Esophagus muscularis mucosa (tissue), 4 donors: ENCODE results near the gene HCFC1. TPM values are rescaled to one million over a fixed set of nuclear protein-coding genes. Genes with fewer than 3 reads are reported as not detected.
A peak's percentile ranks its signal among the peaks of the same experiment; 100 is the strongest.

Experiments used
- DNase-seq: peaks from one replicate; pipeline ENCODE4 v3.0.0-alpha.2; 2017; ENCODE audit errors: extremely low spot score
- H3K27ac ChIP-seq, 4 donors: fragments of 200-600 bp; sonication (generic); replicated peaks in 1 of 4; 1 replicate in 3 of 4; 2 replicates in 1 of 4; pipeline ENCODE4 v1.5.1; 2016 to 2019; ENCODE audit warnings: mild to moderate bottlenecking in 1 of 4
- H3K27me3 ChIP-seq, 4 donors: fragments of 200-600 bp; sonication (generic); one replicate each; pipeline versions ENCODE4 v1.5.1 to v1.6.0; 2016 to 2019
- H3K36me3 ChIP-seq, 4 donors: fragments of 200-600 bp; sonication (generic); one replicate each; pipeline ENCODE4 v1.5.1; 2016 to 2019
- H3K4me1 ChIP-seq, 4 donors: fragments of 200-600 bp; sonication (generic); one replicate each; pipeline ENCODE4 v1.5.1; 2016 to 2019
- H3K4me3 ChIP-seq, 4 donors: fragments of 200-600 bp; sonication (generic); 1 replicate in 2 of 4; 2 replicates in 2 of 4; pipeline ENCODE4 v1.5.1; 2016 to 2019; ENCODE audit warnings: mild to moderate bottlenecking in 4 of 4, moderate library complexity in 1 of 4
- H3K9me3 ChIP-seq, 4 donors: fragments of 200-600 bp; sonication (generic); 1 replicate in 3 of 4; 2 replicates in 1 of 4; pipeline ENCODE4 v1.5.1; 2016 to 2019
- EP300 ChIP-seq: sonication (generic); formaldehyde crosslinking; IDR thresholded peaks from one replicate; pipeline ENCODE4 v1.6.1; 2017; ENCODE audit warnings: antibody characterized with exemption
- POLR2A ChIP-seq: fragments of 450-650 bp; IDR thresholded peaks from one replicate; pipeline ENCODE4 v1.6.1; 2017; ENCODE audit warnings: antibody characterized with exemption, moderate library complexity, mild to moderate bottlenecking, low read depth
- POLR2AphosphoS5 ChIP-seq, 2 donors: sonication (generic); formaldehyde crosslinking; IDR thresholded peaks; one replicate each; pipeline ENCODE4 v1.6.1; 2017; ENCODE audit warnings: antibody characterized with exemption in 2 of 2
- WGBS: methylation state at CpG from one replicate; pipeline ENCODE4 v1.1.5; 2018; 5-methylcytosine and 5-hydroxymethylcytosine counted together
- intact Hi-C: fragments of 100-400 bp; cut with DNase I; formaldehyde crosslinking; loops from one replicate; pipeline ENCODE4 v1.15.1; 2023
- total RNA-seq, 4 donors: library from RNA; depleted of rRNA; stranded (reverse); fragments of >200 nt; gene quantifications; one replicate each; pipeline versions ENCODE4 v1.1.0 to v1.2.1, GENCODE V29; 2016
- TF ChIP-seq, protein P1 (sequence below), 3 experiments: fragments of 200-600 bp in 2 of 3; fragments of 450-650 bp in 1 of 3; sonication (generic) in 2 of 3; IDR thresholded peaks; one replicate each; pipeline ENCODE4 v1.5.1; 2017 to 2019; ENCODE audit warnings: antibody characterized with exemption in 3 of 3, mild to moderate bottlenecking in 2 of 3, moderate library complexity in 1 of 3

HCFC1 gene
- total RNA-seq, 4 donors from 2014 or later: 50.7 to 102 (median 60.8) TPM

DNA sequence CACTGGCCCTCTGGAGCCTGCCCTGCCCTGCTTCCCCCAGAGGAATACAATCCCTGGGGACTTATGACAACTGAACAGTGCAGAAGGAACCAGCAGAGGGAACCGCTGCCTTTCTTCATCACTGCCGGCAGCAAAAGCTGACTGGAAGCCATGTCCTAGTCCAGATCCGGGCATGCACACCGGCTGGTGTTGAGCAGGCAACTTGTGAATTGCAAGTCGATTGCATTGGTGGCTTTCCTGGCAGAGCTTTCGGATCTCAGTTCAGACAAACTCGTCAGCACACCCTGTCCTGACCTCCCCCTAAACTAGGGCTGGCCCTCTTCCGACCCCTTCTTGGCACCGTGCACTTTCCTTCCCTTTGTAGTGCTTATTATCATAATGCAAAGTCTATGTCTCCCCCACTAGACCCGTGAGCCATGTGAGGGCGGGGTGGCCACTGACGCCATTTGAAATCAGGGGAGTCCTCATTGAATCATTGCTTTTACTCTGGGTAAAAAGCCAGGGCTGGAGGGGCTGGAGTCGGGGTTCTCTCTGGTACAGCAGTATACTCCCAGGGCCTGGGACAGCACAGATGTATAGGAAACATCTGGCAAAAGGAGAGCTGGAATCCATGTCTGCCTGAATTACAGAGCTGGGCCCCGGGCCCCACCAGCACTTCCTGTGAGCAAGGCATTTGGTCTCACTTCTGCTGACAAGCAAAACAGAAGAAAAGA lies 47.3 kb downstream of the HCFC1 start:
- peak overlapping the region in 3 of 4 donors; percentile 16 to 59 (median 41) for H3K27ac ChIP-seq
- no peak for TF ChIP-seq EP300
- no peak for TF ChIP-seq POLR2A
- TF ChIP-seq POLR2AphosphoS5 (IDR thresholded peaks at IDR 0.05): peak; percentile 19 to 44
- TF ChIP-seq, protein P1, sequence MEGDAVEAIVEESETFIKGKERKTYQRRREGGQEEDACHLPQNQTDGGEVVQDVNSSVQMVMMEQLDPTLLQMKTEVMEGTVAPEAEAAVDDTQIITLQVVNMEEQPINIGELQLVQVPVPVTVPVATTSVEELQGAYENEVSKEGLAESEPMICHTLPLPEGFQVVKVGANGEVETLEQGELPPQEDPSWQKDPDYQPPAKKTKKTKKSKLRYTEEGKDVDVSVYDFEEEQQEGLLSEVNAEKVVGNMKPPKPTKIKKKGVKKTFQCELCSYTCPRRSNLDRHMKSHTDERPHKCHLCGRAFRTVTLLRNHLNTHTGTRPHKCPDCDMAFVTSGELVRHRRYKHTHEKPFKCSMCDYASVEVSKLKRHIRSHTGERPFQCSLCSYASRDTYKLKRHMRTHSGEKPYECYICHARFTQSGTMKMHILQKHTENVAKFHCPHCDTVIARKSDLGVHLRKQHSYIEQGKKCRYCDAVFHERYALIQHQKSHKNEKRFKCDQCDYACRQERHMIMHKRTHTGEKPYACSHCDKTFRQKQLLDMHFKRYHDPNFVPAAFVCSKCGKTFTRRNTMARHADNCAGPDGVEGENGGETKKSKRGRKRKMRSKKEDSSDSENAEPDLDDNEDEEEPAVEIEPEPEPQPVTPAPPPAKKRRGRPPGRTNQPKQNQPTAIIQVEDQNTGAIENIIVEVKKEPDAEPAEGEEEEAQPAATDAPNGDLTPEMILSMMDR (IDR thresholded peaks at IDR 0.05): peak in 2 of 3 experiments; percentile 11 to 18
- H3K9me3 ChIP-seq: no peaks in the 10 kb centered on the region
- DNase-seq: no peak
- H3K4me3 ChIP-seq: peak overlapping the region in 1 of 4 donors; percentile 69
- H3K36me3 ChIP-seq: peaks cover 0 to 2% (median 0%) of the 10 kb centered on the region in 4 donors
- H3K27me3 ChIP-seq: no peaks in the 10 kb centered on the region
- H3K4me1 ChIP-seq: peaks cover 47 to 81% (median 71%) of the 10 kb centered on the region in 4 donors
- 43% methylated on average over 10 of the region's 14 CpGs for WGBS
- intact Hi-C loops: no loop called here

DNA sequence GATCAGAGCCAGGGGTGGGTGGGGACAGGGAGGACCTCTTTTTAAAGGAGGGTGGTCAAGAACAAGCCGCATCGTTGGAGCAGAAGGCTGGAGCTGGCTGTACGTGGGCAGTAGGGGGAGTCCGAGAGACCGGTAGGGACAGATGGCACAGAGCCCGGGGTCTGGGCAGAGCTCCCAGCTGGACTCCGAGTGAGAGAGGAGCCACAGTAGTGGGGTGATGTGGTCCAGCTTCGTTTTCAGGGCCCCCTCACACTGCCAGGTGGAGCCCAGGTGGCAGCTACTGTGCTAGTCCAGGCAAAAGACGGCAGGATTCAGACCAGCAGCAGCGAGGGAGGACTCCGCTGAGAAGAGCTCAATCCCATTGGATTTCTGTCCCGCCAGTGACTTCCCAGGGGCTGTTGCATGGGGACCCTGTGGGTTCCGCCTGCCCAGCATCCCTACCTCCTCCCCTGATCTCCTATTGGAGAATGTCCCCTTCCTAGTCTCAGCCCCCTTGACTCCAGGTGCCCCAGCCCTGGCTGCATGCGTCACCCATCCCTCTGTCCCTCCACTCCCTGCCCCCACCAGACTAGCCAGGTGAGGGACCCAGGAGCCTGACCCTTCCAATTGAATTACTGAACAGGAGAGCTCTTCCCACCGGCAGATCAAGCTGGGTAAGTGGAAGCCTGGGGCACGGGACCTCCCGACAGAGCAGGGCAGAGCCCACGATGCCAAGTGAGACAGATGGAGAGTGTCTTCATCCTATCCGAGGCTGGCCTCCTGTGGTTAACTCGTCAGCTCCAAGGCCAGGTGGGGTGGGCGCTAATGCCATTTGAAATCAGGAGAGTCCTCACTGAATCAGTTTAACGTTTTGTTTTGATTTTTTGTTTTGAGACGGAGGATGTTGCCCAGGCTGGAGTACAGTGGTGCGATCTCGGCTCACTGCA lies 48.4 kb downstream of the HCFC1 start:
- TF ChIP-seq, protein P1 (IDR thresholded peaks at IDR 0.05): peak; percentile 36 to 65 (median 42)
- TF ChIP-seq POLR2AphosphoS5 (IDR thresholded peaks at IDR 0.05): peak in 1 of 2 donors; percentile 47
- no peak for TF ChIP-seq POLR2A
- TF ChIP-seq EP300: no peak
- no peak for DNase-seq
- 62% methylated on average over 14 of the region's 25 CpGs for WGBS
- Histone ChIP-seq H3K4me1 (peaks cover 38 to 73% (median 62%) of the 10 kb centered on the region in 4 donors), H3K4me3 (no peak overlapping the region), H3K36me3 (no peaks in the 10 kb centered on the region), H3K27me3 (no peaks in the 10 kb centered on the region), H3K9me3 (no peaks in the 10 kb centered on the region), H3K27ac (peak overlapping the region in 2 of 4 donors; percentile 16 to 30)
- intact Hi-C loops: no loop called here

DNA sequence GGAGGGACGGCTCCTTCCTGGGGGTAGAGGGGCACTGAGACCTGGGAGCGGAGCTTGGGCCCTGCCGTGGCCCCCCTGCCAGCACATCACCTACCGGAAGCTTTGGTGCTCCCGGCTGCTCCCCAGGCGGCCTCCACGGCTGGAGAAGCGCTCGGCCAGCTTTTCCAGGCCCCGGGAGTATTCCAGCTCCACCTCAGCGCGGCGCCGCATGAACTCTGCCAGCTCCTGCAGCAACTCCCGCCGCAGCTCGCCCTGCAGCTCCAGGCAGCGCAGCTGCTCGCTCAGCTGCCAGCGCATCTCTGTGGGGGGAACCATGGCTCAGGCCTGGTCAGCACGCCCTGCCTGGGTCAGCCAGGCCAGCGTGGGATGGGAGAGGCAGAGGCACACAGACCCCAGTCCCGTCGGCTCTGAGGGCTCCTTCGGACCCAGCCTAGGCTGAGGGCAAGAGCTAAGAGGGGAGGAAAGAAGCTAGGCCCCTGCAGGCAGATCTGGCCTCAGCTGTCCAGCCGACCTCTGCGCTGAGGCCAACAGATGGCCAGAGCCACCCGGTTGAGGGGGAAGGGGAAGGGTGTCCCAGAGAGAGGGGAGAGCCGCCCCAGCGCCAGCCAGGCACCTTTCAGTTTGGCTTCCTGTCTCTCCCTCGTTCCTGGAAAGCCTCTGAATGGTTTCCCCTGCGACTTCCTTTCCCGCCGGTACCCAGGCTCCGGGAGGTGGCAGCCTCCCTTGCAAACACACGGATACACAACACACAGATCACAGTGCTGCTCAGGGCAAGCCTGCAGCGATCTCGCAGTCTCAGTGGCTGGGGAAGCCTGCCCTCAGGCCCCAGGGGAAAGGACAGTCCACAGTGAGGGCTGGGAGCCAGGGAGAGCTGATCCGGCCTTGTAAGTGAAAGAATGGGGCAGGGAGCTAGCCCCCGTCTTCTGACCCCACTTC lies 49.8 kb downstream of the HCFC1 start:
- H3K4me1 ChIP-seq: peaks cover 27 to 62% (median 53%) of the 10 kb centered on the region in 4 donors
- no peaks in the 10 kb centered on the region for H3K27me3 ChIP-seq
- H3K9me3 ChIP-seq: no peaks in the 10 kb centered on the region
- H3K4me3 ChIP-seq: peak overlapping the region in 2 of 4 donors; percentile 14 to 20
- no peaks in the 10 kb centered on the region for H3K36me3 ChIP-seq
- 60% methylated on average over 17 of the region's 40 CpGs for WGBS
- peak overlapping the region in 2 of 4 donors; percentile 27 to 59 for H3K27ac ChIP-seq
- no peak for TF ChIP-seq POLR2A
- TF ChIP-seq, protein P1 (IDR thresholded peaks at IDR 0.05): no peak
- TF ChIP-seq EP300: no peak
- TF ChIP-seq POLR2AphosphoS5 (IDR thresholded peaks at IDR 0.05): no peak
- no peak for DNase-seq
- intact Hi-C loops: no loop called here

DNA sequence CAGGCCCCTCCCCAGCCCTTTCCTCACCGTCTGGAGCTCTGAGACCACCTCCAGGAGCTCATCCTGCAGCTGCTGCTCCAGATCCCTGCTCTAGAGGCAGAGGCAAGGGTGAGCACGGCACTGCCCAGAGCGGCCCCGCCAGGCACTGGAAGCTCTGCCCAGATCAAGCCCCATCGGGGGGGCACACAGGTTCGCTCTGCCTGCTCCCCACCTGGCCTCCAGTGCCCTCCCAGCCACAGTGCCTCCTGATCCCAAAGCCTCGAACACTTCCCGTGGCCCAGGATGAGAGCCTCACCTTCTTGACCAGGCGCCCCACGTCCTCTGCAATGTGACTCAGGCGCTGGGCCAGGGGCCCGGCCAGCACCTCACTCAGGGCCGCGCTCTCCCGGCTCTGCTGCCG lies 50.5 kb downstream of the HCFC1 start:
- intact Hi-C loops: no loop called here
- 80% methylated on average over 10 of the region's 16 CpGs for WGBS
- H3K4me3 ChIP-seq: peak overlapping the region in 2 of 4 donors; percentile 14 to 20

More for the DNA sequence above, 50.5 kb downstream of the HCFC1 start:
- TF ChIP-seq EP300: no peak
- no peak for TF ChIP-seq POLR2A
- TF ChIP-seq, protein P1 (IDR thresholded peaks at IDR 0.05): no peak
- TF ChIP-seq POLR2AphosphoS5 (IDR thresholded peaks at IDR 0.05): no peak
- peak overlapping the region in 1 of 4 donors; percentile 59 for H3K27ac ChIP-seq
- no peak for DNase-seq
- peaks cover 22 to 54% (median 46%) of the 10 kb centered on the region in 4 donors for H3K4me1 ChIP-seq
- H3K9me3 ChIP-seq: no peaks in the 10 kb centered on the region
- no peaks in the 10 kb centered on the region for H3K27me3 ChIP-seq
- no peaks in the 10 kb centered on the region for H3K36me3 ChIP-seq
